CD4-positive, alpha-beta T cell (primary cell): Measurements from ENCODE around the gene OLA1. TPM values are rescaled to one million over a fixed set of nuclear protein-coding genes. Genes with fewer than 3 reads are reported as not detected.

Experiments used
- ATAC-seq: fragments of 200-7000 bp; cut with Tn5 transposase; one replicate; pipeline ENCODE4 v1.10.0; 2022; ENCODE audit warnings: mild to moderate bottlenecking; ENCODE audit not compliant: poor library complexity
- CTCF ChIA-PET: fragments of 350-600 bp; sonication (Branson Sonifier 250); formaldehyde crosslinking; loops from one replicate; lab custom pipeline; 2021; ENCODE audit warnings: antibody characterized with exemption, inconsistent platforms; lab: Charles Lee
- POLR2A ChIA-PET: fragments of 350-600 bp; sonication (Branson Sonifier 250); formaldehyde crosslinking; loops from one replicate; lab custom pipeline; 2021; ENCODE audit warnings: antibody characterized with exemption, inconsistent platforms; lab: Charles Lee
- DNase-seq, 14 experiments: peaks; one replicate each; pipeline ENCODE4 v3.0.0-alpha.2; 2013 to 2020; ENCODE audit warnings: mixed read lengths in 2 of 14
- H3K27ac ChIP-seq, 2 donors: one replicate each; pipeline versions ENCODE4 v1.5.1 to v1.7.0; 2013; ENCODE audit warnings: low read length in 2 of 2, low read depth in 1 of 2, mild to moderate bottlenecking in 1 of 2
- H3K27me3 ChIP-seq, 2 experiments: 1 replicate in 1 of 2; 2 replicates in 1 of 2; pipeline versions ENCODE4 v1.6.1 to v1.7.0; 2013; ENCODE audit warnings: low read length in 2 of 2, control low read depth in 1 of 2, mild to moderate bottlenecking in 1 of 2, moderate library complexity in 1 of 2; ENCODE audit not compliant: insufficient read depth in 2 of 2, control insufficient read depth in 1 of 2
- H3K36me3 ChIP-seq: one replicate; pipeline ENCODE4 v1.6.1; 2013; ENCODE audit warnings: low read length, control low read depth; ENCODE audit not compliant: insufficient read depth
- H3K4me1 ChIP-seq: one replicate; pipeline ENCODE4 v1.6.1; 2013; ENCODE audit warnings: low read length, control low read depth; ENCODE audit not compliant: insufficient read depth
- H3K4me3 ChIP-seq: one replicate; pipeline ENCODE4 v1.5.1; 2013; ENCODE audit warnings: mild to moderate bottlenecking, low read length, moderate library complexity
- H3K9me3 ChIP-seq, 2 experiments: 1 replicate in 1 of 2; 2 replicates in 1 of 2; pipeline versions ENCODE4 v1.6.1 to v1.7.0; 2013; ENCODE audit warnings: low read length in 2 of 2, mild to moderate bottlenecking in 2 of 2, control low read depth in 1 of 2, moderate library complexity in 1 of 2; ENCODE audit not compliant: control insufficient read depth in 1 of 2, insufficient read depth in 1 of 2
- H3K27ac Mint-ChIP-seq: one replicate; pipeline ENCODE4 v1.8.0; 2020; ENCODE audit warnings: mixed read lengths
- H3K27me3 Mint-ChIP-seq: one replicate; pipeline ENCODE4 v1.8.0; 2021; ENCODE audit warnings: mixed read lengths
- H3K36me3 Mint-ChIP-seq: one replicate; pipeline ENCODE4 v1.8.0; 2021; ENCODE audit warnings: low read depth, mixed read lengths
- H3K4me1 Mint-ChIP-seq: one replicate; pipeline ENCODE4 v1.8.0; 2021; ENCODE audit warnings: low read depth, mixed read lengths
- H3K4me3 Mint-ChIP-seq: one replicate; pipeline ENCODE4 v1.8.0; 2020; ENCODE audit warnings: mild to moderate bottlenecking, mixed read lengths
- H3K9me3 Mint-ChIP-seq: one replicate; pipeline ENCODE4 v1.8.0; 2020; ENCODE audit warnings: mixed read lengths
- CTCF ChIP-seq: fragments of 200-600 bp; IDR thresholded peaks from one replicate; pipeline ENCODE4 v1.8.0; 2022; ENCODE audit warnings: antibody characterized with exemption, mild to moderate bottlenecking
- intact Hi-C, 2 experiments: fragments of 100-400 bp; cut with DNase I in 1 of 2; cut with micrococcal nuclease in 1 of 2; formaldehyde crosslinking; loops; one replicate each; pipeline versions ENCODE4 v1.15.1 to v1.9.0; 2023 to 2025; cut with DNase I, micrococcal nuclease
- total RNA-seq, 174 experiments: library from RNA in 2 of 174; stranded (reverse) in 2 of 174; gene quantifications; one replicate each; pipeline ENCODE4 v1.2.3 and lab custom pipeline; 2021 to 2026

OLA1 gene
- total RNA-seq, 2 experiments from 2014 or later: 38.1 to 40.5 TPM

GRCh38 chr2:174124181-174124580, 124.2 kb downstream of the OLA1 start:
- no peak overlapping the region for H3K27ac Mint-ChIP-seq
- ATAC-seq (no peak), DNase-seq (no peak)
- Histone ChIP-seq H3K4me1 (no peaks in the 10 kb centered on the region), H3K27ac (no peak overlapping the region), H3K4me3 (no peak overlapping the region), H3K9me3 (no peaks in the 10 kb centered on the region), H3K27me3 (no peaks in the 10 kb centered on the region), H3K36me3 (no peaks in the 10 kb centered on the region)
- ChIA-PET CTCF (no interaction called here), POLR2A (no interaction called here)
- no peak for TF ChIP-seq CTCF
- H3K4me3 Mint-ChIP-seq: no peak overlapping the region
- intact Hi-C loops: no loop called here
- H3K27me3 Mint-ChIP-seq: no peaks in the 10 kb centered on the region
- H3K9me3 Mint-ChIP-seq: no peaks in the 10 kb centered on the region
- no peaks in the 10 kb centered on the region for H3K4me1 Mint-ChIP-seq
- peaks cover 28% of the 10 kb centered on the region for H3K36me3 Mint-ChIP-seq

- no peak overlapping the region for H3K27ac Mint-ChIP-seq
- intact Hi-C loops: no loop called here
- no peaks in the 10 kb centered on the region for H3K27me3 Mint-ChIP-seq
- POLR2A ChIA-PET: no interaction called here
- CTCF ChIA-PET: no interaction called here
- peaks cover 28% of the 10 kb centered on the region for H3K36me3 Mint-ChIP-seq
- Histone ChIP-seq H3K9me3 (no peaks in the 10 kb centered on the region), H3K27me3 (no peaks in the 10 kb centered on the region), H3K36me3 (no peaks in the 10 kb centered on the region), H3K4me3 (no peak overlapping the region), H3K27ac (no peak overlapping the region), H3K4me1 (no peaks in the 10 kb centered on the region)
- no peak for TF ChIP-seq CTCF
- DNase-seq: no peak
- no peaks in the 10 kb centered on the region for H3K9me3 Mint-ChIP-seq
- ATAC-seq: no peak
- H3K4me1 Mint-ChIP-seq: no peaks in the 10 kb centered on the region
- H3K4me3 Mint-ChIP-seq: no peak overlapping the region
These were observed 126.1 kb downstream of the OLA1 start for GRCh38 chr2:174122185-174122584.

GRCh38 chr2:174121612-174122011, 126.7 kb downstream of the OLA1 start:
- Mint-ChIP-seq H3K27ac (no peak overlapping the region), H3K36me3 (peaks cover 28% of the 10 kb centered on the region), H3K9me3 (no peaks in the 10 kb centered on the region), H3K4me1 (no peaks in the 10 kb centered on the region), H3K27me3 (no peaks in the 10 kb centered on the region), H3K4me3 (no peak overlapping the region)
- POLR2A ChIA-PET: no interaction called here
- H3K27me3 ChIP-seq: no peaks in the 10 kb centered on the region
- intact Hi-C loops: no loop called here
- DNase-seq (no peak), ATAC-seq (no peak)
- H3K9me3 ChIP-seq: no peaks in the 10 kb centered on the region
- H3K4me1 ChIP-seq: no peaks in the 10 kb centered on the region
- no peaks in the 10 kb centered on the region for H3K36me3 ChIP-seq
- no peak overlapping the region for H3K27ac ChIP-seq
- TF ChIP-seq CTCF: no peak
- H3K4me3 ChIP-seq: no peak overlapping the region
- CTCF ChIA-PET: no interaction called here
